SK-N-MC (cell line): ENCODE data around the gene CLP1.
A peak's percentile ranks its signal among the peaks of the same experiment; 100 is the strongest.

Source experiments
- EZH2 ChIP-seq: fragments of 200-600 bp; sonication (generic); IDR thresholded peaks from one replicate; pipeline ENCODE4 v1.6.1; 2017; ENCODE audit warnings: antibody characterized with exemption
- POLR2AphosphoS5 ChIP-seq: IDR thresholded peaks from 2 replicates; pipeline ENCODE4 v1.6.1; 2012; ENCODE audit warnings: mild to moderate bottlenecking, low read depth, low read length, borderline replicate concordance

GRCh38 chr11:57638005-57638781 is 19.4 kb upstream of the CLP1 start:
- TF ChIP-seq EZH2 (no peak), POLR2AphosphoS5 (peak; percentile 82)
